Ovary (tissue), 9 donors: ENCODE measurements around the gene HOXA2. TPM values are rescaled to one million over a fixed set of nuclear protein-coding genes. Genes with fewer than 3 reads are reported as not detected.

Source experiments
- polyA plus RNA-seq, 2 donors: library from polyadenylated mRNA; stranded (reverse); fragments of 200-250 nt in 1 of 2; fragments of 350-450 nt in 1 of 2; fragmentation: Illumina TruSeq in 1 of 2; extraction: RNeasy Lipid Tissue Mini Kit (QIAGEN cat#74804) in 1 of 2; gene quantifications; one replicate each; pipeline ENCODE4 v1.2.3, GENCODE V29; 2013 to 2014
- small RNA-seq: library from RNA; depleted of rRNA; stranded (forward); fragments of <200 nt; gene quantifications from one replicate; pipeline ENCODE3, GENCODE V24; 2016
- total RNA-seq, 7 donors: library from RNA; depleted of rRNA in 2 of 7; stranded (reverse); fragments of >200 nt in 2 of 7; fragmentation: NEBNext Ultra II Directional in 3 of 7; extraction: Animal tissue kit (Norgen Biotek cat#: 25700) in 3 of 7; gene quantifications; one replicate each; pipeline versions ENCODE4 v1.1.0 to v1.2.4, GENCODE V29; 2016 to 2023
- donor health status: DM: no; HTN: no; CAD: no; lungs with moderate emphysema.
- donor health status: DM: no; HTN: no; CAD: no.
- donor health status: Bipolar disorder and iron deficiency.
- donor health status: DM: yes; HTN: yes; CAD: no.
- donor health status: DM: no; HTN: no; CAD: no.
- donor health status: DM: yes; HTN: yes; CAD: no.

The HOXA2 gene
- total and polyA plus RNA-seq, 9 donors, result 0.36 to 9.0 (median 1.1) TPM; not detected in 2

Small RNAs within 50 kb of the gene (small RNA-seq; reads per million reads assigned to genes)
- gene AC004080.5 (not detected), gene RF01977 (not detected)

Other genes starting within 250 kb of the HOXA2 start
- 10 to 100 TPM; 17.1 to 40.8 (median 20.0) TPM for gene SKAP2, start 238.1 kb downstream of the HOXA2 start, total RNA-seq
- gene SKAP2, start 238.1 kb downstream of the HOXA2 start, polyA plus RNA-seq, result 10 to 100 TPM in 1 of 2 donors, 1 to 10 TPM in 1; 8.6 to 26.6 TPM
- gene HOXA1, start 6.7 kb downstream of the HOXA2 start, total RNA-seq, result 1 to 10 TPM in 3 of 7 donors, under 1 TPM in 4; 0.23 to 1.5 (median 0.62) TPM
- under 1 TPM; 0.45 to 0.88 TPM for gene HOXA1, start 6.7 kb downstream of the HOXA2 start, polyA plus RNA-seq
- 10 to 100 TPM in 2 of 7 donors, 1 to 10 TPM in 3, under 1 TPM in 2; 0.22 to 34.0 (median 2.3) TPM for gene HOXA4, start 28.1 kb upstream of the HOXA2 start, total RNA-seq
- gene HOXA4, start 28.1 kb upstream of the HOXA2 start, polyA plus RNA-seq, result 10 to 100 TPM in 1 of 2 donors, 1 to 10 TPM in 1; 6.6 to 12.9 TPM
- gene HOXA5, start 41.0 kb upstream of the HOXA2 start, total RNA-seq, result 10 to 100 TPM in 2 of 7 donors, 1 to 10 TPM in 2, under 1 TPM in 3; 0.40 to 29.6 (median 1.4) TPM
- 1 to 10 TPM; 1.8 to 5.6 TPM for gene HOXA5, start 41.0 kb upstream of the HOXA2 start, polyA plus RNA-seq
- 1 to 10 TPM in 3 of 7 donors, under 1 TPM in 4; 0.32 to 4.2 (median 0.43) TPM for gene HOXA6, start 45.1 kb upstream of the HOXA2 start, total RNA-seq
- gene HOXA6, start 45.1 kb upstream of the HOXA2 start, polyA plus RNA-seq, result under 1 TPM in 1 of 2 donors, not detected in 1; 0.29 TPM
- 10 to 100 TPM in 2 of 7 donors, 1 to 10 TPM in 3, under 1 TPM in 2; 0.36 to 50.9 (median 1.3) TPM for gene HOXA3, start 49.9 kb upstream of the HOXA2 start, total RNA-seq
- 1 to 10 TPM; 2.3 to 3.4 TPM for gene HOXA3, start 49.9 kb upstream of the HOXA2 start, polyA plus RNA-seq
- gene HOXA7, start 54.0 kb upstream of the HOXA2 start, total RNA-seq, result 1 to 10 TPM in 3 of 7 donors, under 1 TPM in 4; 0.23 to 4.5 (median 0.75) TPM
- 1 to 10 TPM in 1 of 2 donors, under 1 TPM in 1; 0.53 to 4.1 TPM for gene HOXA7, start 54.0 kb upstream of the HOXA2 start, polyA plus RNA-seq
- gene HOXA9, start 62.9 kb upstream of the HOXA2 start, total RNA-seq, result 1 to 10 TPM in 1 of 7 donors, under 1 TPM in 5, not detected in 1; 0.12 to 1.0 (median 0.57) TPM
- gene HOXA9, start 62.9 kb upstream of the HOXA2 start, polyA plus RNA-seq, result 1 to 10 TPM in 1 of 2 donors, under 1 TPM in 1; 0.22 to 2.5 TPM
- gene HOXA10, start 71.6 kb upstream of the HOXA2 start, total RNA-seq, result 1 to 10 TPM in 3 of 7 donors, under 1 TPM in 3, not detected in 1; 0.25 to 2.0 (median 0.91) TPM
- gene HOXA10, start 71.6 kb upstream of the HOXA2 start, polyA plus RNA-seq, result 1 to 10 TPM in 1 of 2 donors, under 1 TPM in 1; 0.34 to 2.8 TPM
- 1 to 10 TPM in 3 of 7 donors, under 1 TPM in 1, not detected in 3; 0.23 to 2.0 (median 1.5) TPM for gene HOXA11, start 82.5 kb upstream of the HOXA2 start, total RNA-seq
- under 1 TPM; 0.11 to 0.65 TPM for gene HOXA11, start 82.5 kb upstream of the HOXA2 start, polyA plus RNA-seq
- not detected for gene HOXA13, start 97.4 kb upstream of the HOXA2 start, total RNA-seq
- gene HOXA13, start 97.4 kb upstream of the HOXA2 start, polyA plus RNA-seq, result under 1 TPM in 1 of 2 donors, not detected in 1; 0.07 TPM
- not detected for gene EVX1, start 140.1 kb upstream of the HOXA2 start, total RNA-seq
- not detected for gene EVX1, start 140.1 kb upstream of the HOXA2 start, polyA plus RNA-seq